Neural progenitor cell (in vitro differentiated cells): Measurements from ENCODE around the gene MYO10. TPM values are rescaled to one million over a fixed set of nuclear protein-coding genes. Genes with fewer than 3 reads are reported as not detected.

Source experiments
- DNase-seq: peaks from one replicate; pipeline ENCODE4 v3.0.0-alpha.2; 2016; ENCODE audit warnings: low spot score
- H2AFZ ChIP-seq: fragments of 200-600 bp; sonication (generic); replicated peaks from 2 replicates; pipeline ENCODE4 v1.6.1; 2016; ENCODE audit warnings: antibody characterized with exemption
- H3F3A ChIP-seq: fragments of 200-600 bp; sonication (generic); 2 replicates; pipeline ENCODE4 v1.6.1; 2016; ENCODE audit warnings: antibody characterized with exemption, low read depth
- H3K27ac ChIP-seq: fragments of 200-600 bp; sonication (generic); 2 replicates; pipeline ENCODE4 v1.5.1; 2016; ENCODE audit warnings: mild to moderate bottlenecking
- H3K27me3 ChIP-seq: fragments of 200-600 bp; sonication (generic); 2 replicates; pipeline ENCODE4 v1.6.1; 2016; ENCODE audit warnings: mild to moderate bottlenecking, moderate library complexity
- H3K36me3 ChIP-seq: fragments of 200-600 bp; sonication (generic); 2 replicates; pipeline ENCODE4 v1.5.1; 2016
- H3K4me1 ChIP-seq: fragments of 200-600 bp; sonication (generic); 2 replicates; pipeline ENCODE4 v1.6.1; 2016; ENCODE audit warnings: mixed run types
- H3K4me2 ChIP-seq: fragments of 200-600 bp; sonication (generic); 2 replicates; pipeline ENCODE4 v1.6.1; 2016
- H3K4me3 ChIP-seq: fragments of 200-600 bp; sonication (generic); 2 replicates; pipeline ENCODE4 v1.5.1; 2016
- H3K79me2 ChIP-seq: fragments of 200-600 bp; sonication (generic); 2 replicates; pipeline ENCODE4 v1.6.1; 2016; ENCODE audit warnings: low read depth
- H3K9ac ChIP-seq: fragments of 200-600 bp; sonication (generic); 2 replicates; pipeline ENCODE4 v1.6.1; 2016
- H3K9me3 ChIP-seq: fragments of 200-600 bp; sonication (generic); 2 replicates; pipeline ENCODE4 v1.5.1; 2016; ENCODE audit warnings: low read depth
- H4K20me1 ChIP-seq: fragments of 200-600 bp; sonication (generic); 2 replicates; pipeline ENCODE4 v1.6.1; 2016; ENCODE audit warnings: low read depth
- H3K27ac Mint-ChIP-seq: 3 replicates; pipeline ENCODE4 v1.8.0; 2021; ENCODE audit warnings: mixed read lengths
- H3K27me3 Mint-ChIP-seq: 2 replicates; pipeline ENCODE4 v1.8.0; 2022; ENCODE audit warnings: low read depth, mild to moderate bottlenecking, inconsistent platforms, moderate library complexity, mixed read lengths; ENCODE audit not compliant: insufficient read depth
- H3K36me3 Mint-ChIP-seq: 3 replicates; pipeline ENCODE4 v1.8.0; 2021; ENCODE audit warnings: mixed read lengths
- H3K4me1 Mint-ChIP-seq: 3 replicates; pipeline ENCODE4 v1.8.0; 2021; ENCODE audit warnings: mixed read lengths
- H3K4me3 Mint-ChIP-seq: 3 replicates; pipeline ENCODE4 v1.8.0; 2021; ENCODE audit warnings: mild to moderate bottlenecking, moderate library complexity, mixed read lengths
- H3K9me3 Mint-ChIP-seq: 3 replicates; pipeline ENCODE4 v1.8.0; 2020; ENCODE audit warnings: mixed read lengths
- CTCF ChIP-seq: fragments of 200-600 bp; sonication (generic); IDR thresholded peaks from 2 replicates; pipeline ENCODE4 v1.5.1; 2017; ENCODE audit warnings: antibody characterized with exemption, mild to moderate bottlenecking
- EZH2 ChIP-seq: fragments of 200-600 bp; sonication (generic); IDR thresholded peaks from 2 replicates; pipeline ENCODE4 v1.6.1; 2017; ENCODE audit warnings: antibody characterized with exemption, mild to moderate bottlenecking, moderate library complexity
- EZH2phosphoT487 ChIP-seq: fragments of 200-600 bp; sonication (generic); IDR thresholded peaks from 2 replicates; pipeline ENCODE4 v1.6.1; 2017; ENCODE audit warnings: antibody characterized with exemption
- total RNA-seq: library from RNA; depleted of rRNA; stranded (reverse); fragments of >200 nt; gene quantifications from 2 replicates; pipeline ENCODE4 v1.2.3, GENCODE V29; 2015; ENCODE audit warnings: low replicate concordance

MYO10 gene
- total RNA-seq, 1 donor from 2014 or later, result 39.1 TPM

- no peaks in the 10 kb centered on the region for H3K4me1 ChIP-seq
- H3K27ac Mint-ChIP-seq, result no peak overlapping the region
- H3K9me3 ChIP-seq, result no peaks in the 10 kb centered on the region
- no peak overlapping the region for H3K4me2 ChIP-seq
- peaks cover 7% of the 10 kb centered on the region for H3K4me1 Mint-ChIP-seq
- peaks cover 14% of the 10 kb centered on the region for H3K36me3 ChIP-seq
- H2AFZ ChIP-seq, result no peak overlapping the region
- H3F3A ChIP-seq, result no peaks in the 10 kb centered on the region
- DNase-seq, result no peak
- peaks cover 45% of the 10 kb centered on the region for H3K36me3 Mint-ChIP-seq
- H3K27me3 Mint-ChIP-seq, result peaks cover 4% of the 10 kb centered on the region
- no peaks in the 10 kb centered on the region for H3K9me3 Mint-ChIP-seq
- TF ChIP-seq CTCF (no peak), EZH2phosphoT487 (no peak), EZH2 (no peak)
- no peak overlapping the region for H3K27ac ChIP-seq
- H3K9ac ChIP-seq, result no peak overlapping the region
- H3K4me3 ChIP-seq, result no peak overlapping the region
- no peaks in the 10 kb centered on the region for H3K27me3 ChIP-seq
- H4K20me1 ChIP-seq, result peaks cover 9% of the 10 kb centered on the region
- H3K79me2 ChIP-seq, result no peaks in the 10 kb centered on the region
- H3K4me3 Mint-ChIP-seq, result no peak overlapping the region
Observed at GRCh38 chr5:16669776-16670175, 266.3 kb downstream of the MYO10 start.

GRCh38 chr5:16668631-16669030, 267.5 kb downstream of the MYO10 start:
- H3K27me3 Mint-ChIP-seq, result peaks cover 4% of the 10 kb centered on the region
- no peak overlapping the region for H2AFZ ChIP-seq
- no peak overlapping the region for H3K4me3 ChIP-seq
- H3K9me3 ChIP-seq, result no peaks in the 10 kb centered on the region
- peaks cover 9% of the 10 kb centered on the region for H4K20me1 ChIP-seq
- TF ChIP-seq EZH2phosphoT487, result no peak
- TF ChIP-seq EZH2, result no peak
- TF ChIP-seq CTCF, result no peak
- peaks cover 45% of the 10 kb centered on the region for H3K36me3 Mint-ChIP-seq
- no peak overlapping the region for H3K9ac ChIP-seq
- no peak overlapping the region for H3K4me2 ChIP-seq
- no peak overlapping the region for H3K4me3 Mint-ChIP-seq
- no peaks in the 10 kb centered on the region for H3F3A ChIP-seq
- H3K27ac Mint-ChIP-seq, result no peak overlapping the region
- H3K27ac ChIP-seq, result no peak overlapping the region
- no peaks in the 10 kb centered on the region for H3K9me3 Mint-ChIP-seq
- no peaks in the 10 kb centered on the region for H3K79me2 ChIP-seq
- H3K4me1 Mint-ChIP-seq, result peaks cover 7% of the 10 kb centered on the region
- DNase-seq, result no peak
- no peaks in the 10 kb centered on the region for H3K4me1 ChIP-seq
- H3K36me3 ChIP-seq, result peaks cover 14% of the 10 kb centered on the region
- H3K27me3 ChIP-seq, result no peaks in the 10 kb centered on the region

- no peak for DNase-seq
- Histone ChIP-seq H3K27me3 (no peaks in the 10 kb centered on the region), H2AFZ (no peak overlapping the region), H3K9ac (no peak overlapping the region), H3K4me1 (no peaks in the 10 kb centered on the region), H3F3A (no peaks in the 10 kb centered on the region), H3K36me3 (peaks cover 14% of the 10 kb centered on the region), H4K20me1 (peaks cover 9% of the 10 kb centered on the region), H3K27ac (no peak overlapping the region), H3K9me3 (no peaks in the 10 kb centered on the region), H3K4me2 (no peak overlapping the region), H3K79me2 (no peaks in the 10 kb centered on the region), H3K4me3 (no peak overlapping the region)
- Mint-ChIP-seq H3K4me1 (peaks cover 7% of the 10 kb centered on the region), H3K9me3 (no peaks in the 10 kb centered on the region), H3K36me3 (peaks cover 42% of the 10 kb centered on the region), H3K27me3 (peaks cover 4% of the 10 kb centered on the region), H3K4me3 (no peak overlapping the region), H3K27ac (no peak overlapping the region)
- no peak for TF ChIP-seq EZH2
- TF ChIP-seq EZH2phosphoT487, result no peak
Observed at GRCh38 chr5:16668194-16668593, 267.9 kb downstream of the MYO10 start.

GRCh38 chr5:16666883-16667398, 269.1 kb downstream of the MYO10 start:
- Mint-ChIP-seq H3K27ac (no peak overlapping the region), H3K4me3 (no peak overlapping the region), H3K36me3 (peaks cover 40% of the 10 kb centered on the region), H3K27me3 (peaks cover 4% of the 10 kb centered on the region), H3K9me3 (no peaks in the 10 kb centered on the region), H3K4me1 (peaks cover 7% of the 10 kb centered on the region)
- H4K20me1 ChIP-seq, result peaks cover 9% of the 10 kb centered on the region
- H3K9ac ChIP-seq, result no peak overlapping the region
- H3K4me3 ChIP-seq, result no peak overlapping the region
- H2AFZ ChIP-seq, result no peak overlapping the region
- no peaks in the 10 kb centered on the region for H3K9me3 ChIP-seq
- H3K4me2 ChIP-seq, result no peak overlapping the region
- H3K27me3 ChIP-seq, result no peaks in the 10 kb centered on the region
- peak; percentile 53 for TF ChIP-seq CTCF
- TF ChIP-seq EZH2phosphoT487, result no peak
- no peak for TF ChIP-seq EZH2
- no peaks in the 10 kb centered on the region for H3F3A ChIP-seq
- H3K79me2 ChIP-seq, result no peaks in the 10 kb centered on the region
- H3K27ac ChIP-seq, result no peak overlapping the region
- peak; percentile 29 for DNase-seq
- H3K4me1 ChIP-seq, result no peaks in the 10 kb centered on the region
- H3K36me3 ChIP-seq, result peaks cover 14% of the 10 kb centered on the region
